ENCODE data around the gene TSPYL1.

The TSPYL1 gene

DNA sequence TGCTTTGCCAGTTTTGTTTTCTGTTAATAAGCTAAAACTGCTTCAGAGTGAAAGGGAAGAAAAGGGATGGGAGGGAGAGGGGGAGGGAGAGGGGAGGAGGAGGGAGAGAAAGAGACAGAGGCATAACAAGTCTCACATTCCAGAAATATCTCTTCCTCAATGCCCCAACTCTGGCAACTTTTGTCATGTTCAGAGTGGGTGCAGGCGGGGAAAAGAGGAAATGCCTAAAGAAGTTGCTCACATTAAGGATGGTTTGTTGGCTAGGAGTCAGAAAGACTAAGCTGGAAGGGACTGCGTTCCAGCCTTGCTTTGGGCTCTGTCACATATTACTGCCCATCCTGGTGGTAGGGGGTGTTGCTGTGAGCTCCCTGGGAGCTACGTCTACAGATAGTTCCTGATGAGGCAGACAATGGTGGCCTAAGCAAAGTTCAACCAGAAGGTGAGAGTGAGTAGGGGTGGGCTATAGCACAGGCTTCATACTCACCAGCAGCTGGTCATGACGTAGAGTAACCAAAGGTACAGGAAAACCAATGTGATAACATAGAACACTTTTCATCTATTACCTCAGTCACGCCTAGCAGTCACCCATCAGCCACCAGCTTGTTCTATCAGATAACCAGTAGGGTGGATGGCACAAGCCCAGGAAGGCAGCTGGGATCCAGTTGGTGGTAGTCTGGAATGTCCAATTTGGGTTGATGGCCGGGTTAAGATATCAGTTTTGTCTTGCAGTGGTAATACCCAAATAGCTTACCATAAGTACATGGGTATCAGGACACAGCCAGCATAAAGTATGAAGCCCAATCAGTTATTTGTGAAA lies 28.0 kb downstream of the TSPYL1 start:
- Histone ChIP-seq H3K27ac (ENCODE audit: insufficient read depth, low read depth, low read length, poor library complexity, severe bottlenecking) (no peak overlapping the region), H3K27me3 (ENCODE audit: control insufficient read depth, insufficient read depth, low read length, poor library complexity, severe bottlenecking) (no peaks in the 10 kb centered on the region), H3K36me3 (ENCODE audit: control insufficient read depth, insufficient read depth, low read length) (no peaks in the 10 kb centered on the region), H3K9me3 (ENCODE audit: control insufficient read depth, low read length) (no peaks in the 10 kb centered on the region), H3K4me1 (ENCODE audit: control insufficient read depth, insufficient read depth, low read length) (peaks cover 33% of the 10 kb centered on the region), H3K4me3 (ENCODE audit: insufficient read depth, low read depth, low read length) (peak overlapping the region; percentile 28)
- WGBS, 2 experiments = 75 to 76% methylated on average over 6 of the region's 6 CpGs

DNA sequence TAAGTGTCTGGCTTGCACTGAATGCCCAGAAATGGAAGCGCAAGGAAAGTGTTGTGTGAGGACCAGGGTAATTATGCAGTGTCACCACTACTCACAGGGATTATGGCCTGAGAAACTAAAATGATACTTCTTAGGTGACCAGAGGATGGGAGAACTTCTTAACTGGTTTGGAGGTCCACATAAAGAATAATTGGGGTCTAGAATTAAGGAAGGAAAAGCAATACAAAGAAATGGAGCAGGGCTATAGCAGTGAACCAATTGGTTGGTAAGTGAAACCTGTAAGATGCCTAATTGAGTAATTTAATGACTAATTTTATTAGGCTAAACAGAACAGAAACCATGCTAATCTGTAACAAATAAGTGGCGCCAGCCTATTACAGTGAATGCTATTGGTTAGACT lies 31.2 kb downstream of the TSPYL1 start:
- Histone ChIP-seq H3K4me3 (ENCODE audit: insufficient read depth, low read depth, low read length) (no peak overlapping the region), H3K36me3 (ENCODE audit: control insufficient read depth, insufficient read depth, low read length) (peaks cover 4% of the 10 kb centered on the region), H3K9me3 (ENCODE audit: control insufficient read depth, low read length) (no peaks in the 10 kb centered on the region), H3K27me3 (ENCODE audit: control insufficient read depth, insufficient read depth, low read length, poor library complexity, severe bottlenecking) (no peaks in the 10 kb centered on the region), H3K27ac (ENCODE audit: insufficient read depth, low read depth, low read length, poor library complexity, severe bottlenecking) (no peak overlapping the region), H3K4me1 (ENCODE audit: control insufficient read depth, insufficient read depth, low read length) (peaks cover 21% of the 10 kb centered on the region)
- 97 to 98% methylated on average over 2 of the region's 2 CpGs for WGBS, 2 experiments

DNA sequence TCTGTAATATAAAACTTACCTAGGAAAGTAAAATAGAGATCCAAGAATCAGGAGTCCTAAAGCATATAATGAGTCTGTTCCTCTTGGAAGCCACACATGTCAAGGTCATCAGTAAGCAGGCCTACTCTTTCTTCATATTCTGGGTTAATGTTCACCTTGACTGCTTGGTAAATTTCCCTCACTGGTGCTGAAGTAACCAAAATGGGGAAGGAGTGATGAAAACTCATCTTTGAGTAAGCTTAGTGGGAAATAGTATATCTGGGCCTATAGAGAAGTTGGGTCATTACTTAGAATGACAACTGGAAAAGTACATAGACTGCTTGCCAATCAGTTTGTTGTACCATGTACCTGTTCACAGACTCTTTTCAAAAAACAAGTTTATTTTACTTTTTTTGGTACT lies 32.4 kb downstream of the TSPYL1 start:
- no peaks in the 10 kb centered on the region for H3K27me3 ChIP-seq (ENCODE audit: control insufficient read depth, insufficient read depth, low read length, poor library complexity, severe bottlenecking)
- H3K4me3 ChIP-seq (ENCODE audit: insufficient read depth, low read depth, low read length) = no peak overlapping the region
- H3K27ac ChIP-seq (ENCODE audit: insufficient read depth, low read depth, low read length, poor library complexity, severe bottlenecking) = no peak overlapping the region
- H3K4me1 ChIP-seq (ENCODE audit: control insufficient read depth, insufficient read depth, low read length) = peaks cover 16% of the 10 kb centered on the region
- H3K9me3 ChIP-seq (ENCODE audit: control insufficient read depth, low read length) = no peaks in the 10 kb centered on the region
- H3K36me3 ChIP-seq (ENCODE audit: control insufficient read depth, insufficient read depth, low read length) = peaks cover 4% of the 10 kb centered on the region

DNA sequence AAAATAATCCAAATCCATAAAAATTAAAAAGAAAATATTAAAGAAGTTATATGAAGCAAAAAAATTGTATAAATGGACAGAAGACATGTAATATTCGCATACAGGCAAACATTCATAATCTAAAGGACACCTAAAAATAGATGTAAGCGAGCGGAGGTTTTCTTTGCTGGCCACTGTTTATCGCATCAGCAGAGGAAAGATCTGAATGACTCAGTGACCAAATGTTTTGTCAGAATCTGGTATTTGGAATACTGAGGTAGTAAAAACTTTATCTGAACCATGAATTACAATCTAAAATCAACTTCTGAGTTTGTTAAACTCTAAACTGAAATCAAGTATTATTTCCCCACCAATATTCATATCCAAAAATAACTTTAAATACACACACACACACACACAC lies 33.6 kb downstream of the TSPYL1 start:
- Histone ChIP-seq H3K4me1 (ENCODE audit: control insufficient read depth, insufficient read depth, low read length) (peaks cover 11% of the 10 kb centered on the region), H3K9me3 (ENCODE audit: control insufficient read depth, low read length) (no peaks in the 10 kb centered on the region), H3K27ac (ENCODE audit: insufficient read depth, low read depth, low read length, poor library complexity, severe bottlenecking) (no peak overlapping the region), H3K4me3 (ENCODE audit: insufficient read depth, low read depth, low read length) (no peak overlapping the region), H3K36me3 (ENCODE audit: control insufficient read depth, insufficient read depth, low read length) (peaks cover 4% of the 10 kb centered on the region), H3K27me3 (ENCODE audit: control insufficient read depth, insufficient read depth, low read length, poor library complexity, severe bottlenecking) (no peaks in the 10 kb centered on the region)
- 91 to 95% methylated on average over 4 of the region's 4 CpGs for WGBS, 2 experiments

DNA sequence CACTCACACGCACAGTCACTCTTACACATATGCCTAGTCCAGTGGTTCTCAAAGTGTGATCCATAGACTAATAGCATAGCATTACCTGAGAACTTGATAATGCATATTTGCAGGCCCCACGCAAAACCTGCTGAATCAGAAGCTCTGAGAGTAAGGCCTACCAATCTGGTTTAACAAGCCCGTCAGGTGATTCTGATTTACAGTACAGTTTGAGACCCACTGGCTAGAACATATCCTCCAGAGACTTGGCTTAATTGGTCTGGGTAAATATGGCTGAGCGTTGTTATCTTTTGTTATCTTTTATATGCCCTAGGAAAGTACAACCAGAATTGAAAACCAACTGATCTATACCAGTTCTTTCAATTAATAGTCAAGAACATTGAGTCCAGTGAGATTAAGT lies 35.4 kb downstream of the TSPYL1 start:
- H3K27me3 ChIP-seq (ENCODE audit: control insufficient read depth, insufficient read depth, low read length, poor library complexity, severe bottlenecking) = no peaks in the 10 kb centered on the region
- H3K27ac ChIP-seq (ENCODE audit: insufficient read depth, low read depth, low read length, poor library complexity, severe bottlenecking) = no peak overlapping the region
- H3K4me1 ChIP-seq (ENCODE audit: control insufficient read depth, insufficient read depth, low read length) = no peaks in the 10 kb centered on the region
- H3K4me3 ChIP-seq (ENCODE audit: insufficient read depth, low read depth, low read length) = no peak overlapping the region
- 91 to 99% methylated on average over 3 to 4 of the region's 4 CpGs for WGBS, 2 experiments
- no peaks in the 10 kb centered on the region for H3K9me3 ChIP-seq (ENCODE audit: control insufficient read depth, low read length)
- H3K36me3 ChIP-seq (ENCODE audit: control insufficient read depth, insufficient read depth, low read length) = peaks cover 4% of the 10 kb centered on the region

DNA sequence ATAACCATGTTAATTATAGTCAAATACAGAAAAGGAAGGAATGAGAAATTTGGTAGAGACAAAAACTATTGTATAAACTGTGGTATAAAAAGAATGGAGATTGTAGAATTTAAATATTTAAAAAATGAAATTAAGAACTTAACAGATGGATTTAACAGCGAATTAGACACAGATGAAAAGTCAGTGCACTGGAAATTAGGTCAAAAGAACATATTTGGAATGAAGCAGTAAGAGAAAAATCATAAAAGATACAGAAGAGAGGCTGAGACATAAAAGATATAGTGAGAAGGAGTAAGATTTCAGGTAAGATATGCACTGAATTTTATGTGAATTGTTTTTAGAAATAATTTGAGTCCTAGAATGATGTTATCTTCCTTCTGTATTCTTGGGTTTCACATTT lies 39.9 kb downstream of the TSPYL1 start:
- WGBS, 2 experiments = 96 to 98% methylated on average over 1 of the region's 1 CpG
- H3K36me3 ChIP-seq (ENCODE audit: control insufficient read depth, insufficient read depth, low read length) = peaks cover 4% of the 10 kb centered on the region
- no peak overlapping the region for H3K27ac ChIP-seq (ENCODE audit: insufficient read depth, low read depth, low read length, poor library complexity, severe bottlenecking)

DNA sequence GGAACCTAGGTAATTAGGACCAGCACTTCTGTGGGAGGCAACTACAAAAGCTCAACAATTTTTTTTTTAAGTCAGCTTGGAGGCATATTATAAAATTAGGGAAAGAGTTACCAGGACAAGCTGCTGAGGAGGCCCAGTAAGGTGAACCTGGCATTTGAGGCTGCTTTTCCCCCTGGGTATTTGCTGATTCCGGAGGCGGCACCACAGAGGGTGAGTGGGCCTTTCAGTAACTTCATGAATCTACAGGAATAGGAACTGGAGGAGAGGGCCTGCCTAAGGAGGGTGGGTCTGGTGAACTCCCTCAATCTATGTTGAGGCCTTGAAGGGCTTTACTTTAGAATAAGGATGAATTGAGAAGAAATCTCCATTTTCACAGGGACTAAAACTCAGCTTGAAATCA lies 40.5 kb downstream of the TSPYL1 start:
- no peak overlapping the region for H3K4me3 ChIP-seq (ENCODE audit: insufficient read depth, low read depth, low read length)
- no peaks in the 10 kb centered on the region for H3K9me3 ChIP-seq (ENCODE audit: control insufficient read depth, low read length)
- no peaks in the 10 kb centered on the region for H3K4me1 ChIP-seq (ENCODE audit: control insufficient read depth, insufficient read depth, low read length)
- WGBS, 2 experiments = 93 to 97% methylated on average over 2 of the region's 2 CpGs
- no peaks in the 10 kb centered on the region for H3K27me3 ChIP-seq (ENCODE audit: control insufficient read depth, insufficient read depth, low read length, poor library complexity, severe bottlenecking)
- H3K27ac ChIP-seq (ENCODE audit: insufficient read depth, low read depth, low read length, poor library complexity, severe bottlenecking) = no peak overlapping the region
- peaks cover 3% of the 10 kb centered on the region for H3K36me3 ChIP-seq (ENCODE audit: control insufficient read depth, insufficient read depth, low read length)

More for the DNA sequence above, 39.9 kb downstream of the TSPYL1 start:
- Histone ChIP-seq H3K27me3 (ENCODE audit: control insufficient read depth, insufficient read depth, low read length, poor library complexity, severe bottlenecking) (no peaks in the 10 kb centered on the region), H3K4me3 (ENCODE audit: insufficient read depth, low read depth, low read length) (no peak overlapping the region), H3K9me3 (ENCODE audit: control insufficient read depth, low read length) (no peaks in the 10 kb centered on the region), H3K4me1 (ENCODE audit: control insufficient read depth, insufficient read depth, low read length) (no peaks in the 10 kb centered on the region)

DNA sequence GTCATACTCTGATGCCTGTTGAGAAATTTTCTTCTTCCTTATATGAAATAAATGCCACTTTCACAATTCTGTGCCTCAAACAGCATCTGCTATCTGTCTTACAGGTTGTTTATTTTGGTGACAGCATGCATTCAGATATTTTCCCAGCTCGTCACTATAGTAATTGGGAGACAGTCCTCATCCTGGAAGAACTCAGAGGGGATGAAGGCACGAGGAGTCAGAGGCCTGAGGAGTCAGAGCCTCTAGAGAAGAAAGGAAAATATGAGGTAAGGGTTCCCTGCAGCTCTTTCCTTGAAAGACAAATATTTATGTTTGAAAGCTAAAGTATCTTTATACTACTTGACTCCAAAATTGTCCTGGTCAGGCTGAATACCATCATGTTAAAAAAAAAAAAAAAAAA lies 41.6 kb downstream of the TSPYL1 start:
- 92% methylated on average over 2 of the region's 2 CpGs for WGBS, 2 experiments
- Histone ChIP-seq H3K4me3 (ENCODE audit: insufficient read depth, low read depth, low read length) (no peak overlapping the region), H3K36me3 (ENCODE audit: control insufficient read depth, insufficient read depth, low read length) (no peaks in the 10 kb centered on the region), H3K4me1 (ENCODE audit: control insufficient read depth, insufficient read depth, low read length) (no peaks in the 10 kb centered on the region), H3K9me3 (ENCODE audit: control insufficient read depth, low read length) (no peaks in the 10 kb centered on the region), H3K27me3 (ENCODE audit: control insufficient read depth, insufficient read depth, low read length, poor library complexity, severe bottlenecking) (no peaks in the 10 kb centered on the region), H3K27ac (ENCODE audit: insufficient read depth, low read depth, low read length, poor library complexity, severe bottlenecking) (no peak overlapping the region)

DNA sequence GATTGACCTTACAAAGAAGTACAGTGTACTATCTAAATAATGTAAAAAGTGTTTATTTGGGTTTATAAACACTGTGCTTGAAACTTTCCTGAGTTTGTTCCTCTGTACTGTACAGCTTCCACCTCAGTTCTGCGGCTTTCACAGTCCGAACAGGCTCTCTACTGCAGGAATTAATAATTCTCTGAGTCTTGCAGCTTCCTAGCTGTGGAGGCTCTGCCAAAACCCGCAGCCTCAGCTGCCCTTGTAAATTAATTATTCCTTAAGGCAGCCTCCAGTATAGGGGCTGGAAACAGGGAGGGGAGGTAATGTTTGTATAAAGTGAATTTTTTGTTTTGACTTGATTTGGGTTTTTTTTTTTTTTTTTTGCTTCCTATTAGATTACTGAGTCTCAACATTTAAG lies 45.0 kb downstream of the TSPYL1 start:
- no peaks in the 10 kb centered on the region for H3K36me3 ChIP-seq (ENCODE audit: control insufficient read depth, insufficient read depth, low read length)
- no peaks in the 10 kb centered on the region for H3K9me3 ChIP-seq (ENCODE audit: control insufficient read depth, low read length)
- H3K27ac ChIP-seq (ENCODE audit: insufficient read depth, low read depth, low read length, poor library complexity, severe bottlenecking) = no peak overlapping the region
- H3K4me3 ChIP-seq (ENCODE audit: insufficient read depth, low read depth, low read length) = no peak overlapping the region
- 95 to 99% methylated on average over 3 of the region's 3 CpGs for WGBS, 2 experiments
- H3K27me3 ChIP-seq (ENCODE audit: control insufficient read depth, insufficient read depth, low read length, poor library complexity, severe bottlenecking) = no peaks in the 10 kb centered on the region
- no peaks in the 10 kb centered on the region for H3K4me1 ChIP-seq (ENCODE audit: control insufficient read depth, insufficient read depth, low read length)

DNA sequence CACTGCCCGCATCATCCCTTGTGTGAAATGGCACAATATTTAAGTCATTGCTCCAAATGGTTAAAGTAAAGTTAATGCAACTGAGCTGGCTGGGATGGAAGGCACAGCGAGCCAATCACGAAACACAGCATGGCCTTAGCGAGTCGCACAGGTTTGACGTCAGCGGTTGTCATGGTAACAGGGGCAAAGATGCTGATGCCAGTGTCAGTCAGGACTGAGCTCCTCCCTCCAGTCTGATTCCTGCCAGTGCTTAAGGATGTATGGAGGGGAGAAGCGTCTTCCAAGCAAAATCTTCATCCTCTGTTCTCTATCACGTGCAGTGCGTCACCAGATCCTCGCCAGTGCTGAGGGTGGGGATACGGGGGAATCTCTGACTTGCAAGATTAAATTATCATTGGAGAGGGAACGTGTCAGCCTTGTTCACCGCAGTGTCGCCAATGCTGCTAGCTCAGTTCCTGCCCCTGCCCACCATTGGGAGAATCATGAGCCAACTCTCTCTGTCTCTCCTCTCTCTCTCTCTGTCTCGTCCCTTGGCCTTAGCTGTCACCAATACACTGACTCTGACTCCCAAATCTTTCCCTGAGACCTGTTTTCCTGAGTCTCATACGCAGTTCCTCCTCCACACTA lies 50.3 kb downstream of the TSPYL1 start:
- H3K27ac ChIP-seq (ENCODE audit: insufficient read depth, low read depth, low read length, poor library complexity, severe bottlenecking) = no peak overlapping the region
- no peaks in the 10 kb centered on the region for H3K9me3 ChIP-seq (ENCODE audit: control insufficient read depth, low read length)
- peaks cover 5% of the 10 kb centered on the region for H3K36me3 ChIP-seq (ENCODE audit: control insufficient read depth, insufficient read depth, low read length)
- no peak overlapping the region for H3K4me3 ChIP-seq (ENCODE audit: insufficient read depth, low read depth, low read length)
- no peaks in the 10 kb centered on the region for H3K27me3 ChIP-seq (ENCODE audit: control insufficient read depth, insufficient read depth, low read length, poor library complexity, severe bottlenecking)
- no peaks in the 10 kb centered on the region for H3K4me1 ChIP-seq (ENCODE audit: control insufficient read depth, insufficient read depth, low read length)
- WGBS, 2 experiments = 83% methylated on average over 17 of the region's 17 CpGs

Data from ectodermal cell (in vitro differentiated cells).